ENCODE results near the gene SVIL. TPM values are rescaled to one million over a fixed set of nuclear protein-coding genes. Genes with fewer than 3 reads are reported as not detected.
"Not testable (repeated sequence)": the region's sequence is repeated elsewhere in the genome, so short reads cannot be mapped to it uniquely, and the experiment has no call there.

SVIL gene
- total and polyA plus RNA-seq, 2 of the 13 experiments (the other 11 are each of a cell fraction or from before 2014, with no cell fraction given): 3.9 to 12.1 TPM

GRCh38 chr10:29614289-29614688, 20.5 kb downstream of the SVIL start:
- H3K4me3 ChIP-seq (replicated peaks in 1 of 3; ENCODE audit: insufficient read depth in 1 of 3, low read depth in 2 of 3, low read length in 3 of 3); H3K36me3 ChIP-seq (replicated peaks in 1 of 2; ENCODE audit: control insufficient read depth in 1 of 2, insufficient read depth in 2 of 2, low read length in 2 of 2); H3K79me2 ChIP-seq (ENCODE audit: insufficient read depth, low read length); CTCF ChIA-PET (ENCODE audit: low intra/inter-chr PET ratio, low total read pairs); in situ Hi-C loops (cut with HindIII; ENCODE audit: extremely low pct_ligation_motif_present, low pct_unique_long_range_greater_than_20kb); H3K4me2 ChIP-seq (ENCODE audit: low read depth, low read length); BruUV-seq (replicated peaks); POLR2A ChIA-PET; H3K9ac ChIP-seq (ENCODE audit: insufficient read depth, low read depth, low read length); DNase-seq (ENCODE audit: low spot score); ATAC-seq; H3K27me3 ChIP-seq (ENCODE audit: control insufficient read depth in 1 of 2, insufficient read depth in 2 of 2, low read length in 2 of 2); H2AFZ ChIP-seq (ENCODE audit: low read length); intact Hi-C loops (cut with micrococcal nuclease; ENCODE audit: unreplicated experiment); FAIRE-seq; H3K27ac ChIP-seq (ENCODE audit: extremely low read length, insufficient read depth, low read length); H4K20me1 ChIP-seq (ENCODE audit: insufficient read depth, low read length); H3K9me3 ChIP-seq (ENCODE audit: low read length): not testable (repeated sequence)
- H3K4me1 ChIP-seq (ENCODE audit: insufficient read depth, low read length): peaks cover 16% of the 10 kb centered on the region
- TF ChIP-seq MNT (IDR thresholded peaks at IDR 0.05): 0 out of 2 replicates have a peak, but pooled peaks have one; percentile 10
- WGBS (ENCODE audit: low lambda C conversion rate): 93% methylated on average over 1 of the region's 1 CpG

- FAIRE-seq: no peak
- no peak for DNase-seq (ENCODE audit: low spot score)
- intact Hi-C loops (cut with micrococcal nuclease; ENCODE audit: unreplicated experiment) (no loop called here), in situ Hi-C loops (cut with HindIII; ENCODE audit: extremely low pct_ligation_motif_present, low pct_unique_long_range_greater_than_20kb) (no loop called here)
- Histone ChIP-seq H3K4me1 (ENCODE audit: insufficient read depth, low read length) (peaks cover 11% of the 10 kb centered on the region), H3K4me2 (ENCODE audit: low read depth, low read length) (no peak overlapping the region), H3K9me3 (ENCODE audit: low read length) (no peaks in the 10 kb centered on the region), H3K79me2 (ENCODE audit: insufficient read depth, low read length) (no peaks in the 10 kb centered on the region), H3K27me3 (ENCODE audit: control insufficient read depth in 1 of 2, insufficient read depth in 2 of 2, low read length in 2 of 2) (no peaks in the 10 kb centered on the region), H3K36me3 (replicated peaks in 1 of 2; ENCODE audit: control insufficient read depth in 1 of 2, insufficient read depth in 2 of 2, low read length in 2 of 2) (no peaks in the 10 kb centered on the region), H3K4me3 (replicated peaks in 1 of 3; ENCODE audit: insufficient read depth in 1 of 3, low read depth in 2 of 3, low read length in 3 of 3) (no peak overlapping the region), H4K20me1 (ENCODE audit: insufficient read depth, low read length) (no peaks in the 10 kb centered on the region), H3K27ac (ENCODE audit: extremely low read length, insufficient read depth, low read length) (no peak overlapping the region), H2AFZ (ENCODE audit: low read length) (no peak overlapping the region), H3K9ac (ENCODE audit: insufficient read depth, low read depth, low read length) (no peak overlapping the region)
- ChIA-PET POLR2A (no interaction called here), CTCF (ENCODE audit: low intra/inter-chr PET ratio, low total read pairs) (no interaction called here)
- WGBS (ENCODE audit: low lambda C conversion rate): 94% methylated on average over 4 of the region's 4 CpGs
- no TSS peak for BruUV-seq (replicated peaks)
- ATAC-seq: no peak
- TF ChIP-seq ZNF784 (CRISPR knock-in tag; IDR thresholded peaks at IDR 0.05; ENCODE audit: borderline replicate concordance) (no peak), ZBTB26 (CRISPR knock-in tag; IDR thresholded peaks at IDR 0.05; ENCODE audit: borderline replicate concordance) (no peak), SKI (IDR thresholded peaks at IDR 0.05; ENCODE audit: partially characterized antibody) (no peak), ZNF501 (CRISPR knock-in tag; IDR thresholded peaks at IDR 0.05) (no peak), JARID2 (CRISPR knock-in tag; IDR thresholded peaks at IDR 0.05; ENCODE audit: insufficient replicate concordance) (no peak), FOXK2 (IDR thresholded peaks at IDR 0.05) (no peak), NCOR1 (IDR thresholded peaks at IDR 0.05; ENCODE audit: borderline replicate concordance, low read length) (no peak), FIP1L1 (IDR thresholded peaks at IDR 0.05; ENCODE audit: borderline replicate concordance, insufficient read depth, low read depth, low read length) (no peak), ETS1 (CRISPR knock-in tag; IDR thresholded peaks at IDR 0.05) (no peak), ZNF780A (CRISPR knock-in tag; IDR thresholded peaks at IDR 0.05) (no peak), TERF1 (CRISPR knock-in tag; IDR thresholded peaks at IDR 0.05) (no peak), PITX1 (CRISPR knock-in tag; IDR thresholded peaks at IDR 0.05) (no peak)
Observed at GRCh38 chr10:29613791-29614190, 21.0 kb downstream of the SVIL start.
